Measurements from ENCODE around the gene DRD2.

- TF ChIP-seq CTCF (IDR thresholded peaks at IDR 0.05 in 4 of 5, conservative IDR thresholded peaks at IDR 0.05 in 1 of 5): no peak
- no peak for TF ChIP-seq POLR2A (IDR thresholded peaks at IDR 0.05)
Observed at GRCh38 chr11:113382121-113382520, 93.1 kb downstream of the DRD2 start.

Measured in gastrocnemius medialis (tissue), 4 donors.